ENCODE results near the gene CDC7.
"Not testable (repeated sequence)": the region's sequence is repeated elsewhere in the genome, so short reads cannot be mapped to it uniquely, and the experiment has no call there.

CDC7 gene

GRCh38 chr1:91511386-91511785 lies 10.7 kb downstream of the CDC7 start:
- no peak for DNase-seq (ENCODE audit: low read depth)

DNA sequence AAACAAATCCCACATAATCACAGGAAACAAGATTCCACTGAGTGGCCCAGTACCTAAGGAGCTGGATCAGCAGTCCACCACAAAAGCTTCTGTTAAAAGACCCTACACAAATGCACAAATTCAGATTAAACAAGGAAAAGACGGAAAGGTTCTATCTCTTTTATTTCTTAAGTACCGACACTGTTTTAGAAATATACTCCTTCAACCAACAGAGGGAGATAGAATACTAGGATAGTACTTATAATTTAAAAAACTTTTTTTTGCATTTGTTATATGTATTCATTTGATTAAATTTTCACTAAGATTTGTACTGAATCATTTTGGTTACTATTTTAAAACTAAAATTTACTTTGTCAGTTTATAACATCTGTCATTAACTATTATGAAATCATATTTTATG lies 12.5 kb downstream of the CDC7 start:
- DNase-seq (ENCODE audit: low read depth) = no peak

GRCh38 chr1:91513706-91514105 lies 13.1 kb downstream of the CDC7 start:
- no peak for DNase-seq (ENCODE audit: low read depth)

DNA sequence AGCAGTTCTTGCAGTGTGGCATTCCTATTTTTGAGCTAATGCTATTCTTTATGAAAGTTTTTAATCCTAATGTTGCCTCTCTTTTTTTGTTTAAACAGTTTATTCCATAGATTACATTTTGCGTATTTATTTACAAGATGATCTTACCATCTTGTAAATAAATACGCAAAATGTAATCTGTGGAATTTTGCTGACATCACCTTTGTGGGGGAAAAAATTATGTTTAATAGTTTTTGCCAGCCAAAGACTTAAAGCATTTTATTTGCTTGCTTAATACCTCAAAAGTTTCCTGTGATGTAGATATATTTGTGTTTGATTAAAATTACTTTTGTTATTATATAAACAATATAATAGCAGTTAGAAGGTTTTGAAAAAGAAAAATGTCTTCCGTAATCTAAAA lies 15.3 kb downstream of the CDC7 start:
- no peak for DNase-seq (ENCODE audit: low read depth)

DNA sequence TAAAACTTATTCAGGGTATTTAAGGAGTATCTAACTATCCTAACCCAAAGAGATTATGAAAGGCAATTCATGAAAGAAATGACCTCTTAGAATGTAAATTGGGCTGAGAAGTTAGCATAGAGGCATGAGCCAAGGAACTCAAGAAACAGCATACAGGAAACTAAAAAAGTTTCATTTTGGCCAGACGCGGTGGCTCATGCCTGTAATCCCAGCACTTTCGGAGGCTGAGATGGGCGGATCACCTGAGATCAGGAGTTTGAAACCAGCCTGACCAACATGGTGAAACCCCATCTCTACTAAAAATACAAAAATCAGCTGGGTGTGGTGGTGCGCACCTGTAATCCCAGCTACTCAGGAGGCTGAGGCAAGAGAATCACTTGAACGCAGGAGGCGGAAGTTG lies 16.0 kb downstream of the CDC7 start:
- DNase-seq (ENCODE audit: low read depth) = not testable (repeated sequence)

- DNase-seq (ENCODE audit: low read depth) = not testable (repeated sequence)
Observed at GRCh38 chr1:91519167-91519566, 18.5 kb downstream of the CDC7 start.

- no peak for DNase-seq (ENCODE audit: low read depth)
Observed at GRCh38 chr1:91520942-91521507, 20.4 kb downstream of the CDC7 start.

DNA sequence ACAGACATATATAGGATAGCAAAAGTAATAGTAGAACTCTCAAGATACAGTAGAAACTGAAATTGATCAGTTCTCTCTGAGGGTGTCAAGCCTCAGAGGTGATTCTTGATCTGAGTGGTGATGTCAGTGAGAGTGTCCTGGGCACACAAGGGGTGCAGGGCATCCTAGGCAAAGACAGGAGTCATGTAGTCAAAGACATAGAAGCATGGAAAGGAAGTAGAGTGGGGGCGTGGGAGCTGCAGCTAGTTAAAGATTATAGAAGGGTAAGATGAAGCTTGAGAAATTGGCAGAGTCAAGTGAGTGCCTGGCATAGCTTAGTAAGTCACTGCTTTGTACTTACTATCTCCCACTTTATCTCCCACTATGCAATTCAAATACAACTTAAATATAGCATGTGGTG lies 22.8 kb downstream of the CDC7 start:
- DNase-seq (ENCODE audit: low read depth) = no peak

DNA sequence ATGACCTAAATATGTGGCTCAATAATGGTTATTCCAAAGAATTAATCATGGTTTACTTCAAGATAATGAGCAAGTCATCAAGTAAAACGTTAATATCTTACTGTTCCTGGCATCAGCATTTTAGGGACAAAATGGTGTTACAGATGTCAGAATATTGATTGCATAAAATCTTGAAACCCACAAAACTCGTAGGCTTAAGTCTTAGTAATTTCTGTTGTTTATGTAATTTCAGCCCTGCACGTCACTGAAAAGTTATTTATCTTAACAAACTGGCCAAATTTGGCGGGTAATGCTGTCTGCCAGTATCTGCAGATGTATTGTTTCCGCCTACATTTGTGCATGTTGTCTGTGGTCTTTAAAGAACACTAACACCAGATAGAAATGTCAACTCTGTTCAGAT lies 25.8 kb downstream of the CDC7 start:
- DNase-seq (ENCODE audit: low read depth) = no peak

GRCh38 chr1:91527266-91527765 lies 26.7 kb downstream of the CDC7 start:
- DNase-seq (ENCODE audit: low read depth) = no peak

GRCh38 chr1:91527781-91528180 lies 27.1 kb downstream of the CDC7 start:
- DNase-seq (ENCODE audit: low read depth) = no peak

- no peak for DNase-seq (ENCODE audit: low read depth)
Observed at GRCh38 chr1:91529856-91530255, 29.2 kb downstream of the CDC7 start.

GRCh38 chr1:91533361-91534024 lies 32.8 kb downstream of the CDC7 start:
- DNase-seq (ENCODE audit: low read depth) = no peak

DNA sequence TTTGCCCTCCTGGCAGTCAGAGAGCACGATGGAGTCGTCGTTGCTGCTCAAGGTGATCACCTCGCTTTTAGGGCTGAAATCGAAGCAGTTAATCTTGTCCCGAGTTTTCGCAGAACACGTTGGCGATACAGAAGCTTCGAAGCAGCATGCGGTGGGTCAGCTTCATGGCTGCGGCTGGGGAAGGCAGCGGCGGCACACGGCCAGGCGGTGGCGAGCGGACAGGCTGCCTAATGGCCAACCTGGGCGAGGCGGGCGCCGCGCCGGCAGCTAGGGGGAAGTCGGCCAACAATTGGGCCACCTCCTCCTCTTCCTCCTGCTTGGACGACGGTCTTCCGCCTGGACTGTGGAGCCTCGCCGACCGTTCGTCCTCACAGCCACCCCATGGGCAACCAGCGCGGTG lies 34.8 kb downstream of the CDC7 start:
- DNase-seq (ENCODE audit: low read depth) = no peak

DNA sequence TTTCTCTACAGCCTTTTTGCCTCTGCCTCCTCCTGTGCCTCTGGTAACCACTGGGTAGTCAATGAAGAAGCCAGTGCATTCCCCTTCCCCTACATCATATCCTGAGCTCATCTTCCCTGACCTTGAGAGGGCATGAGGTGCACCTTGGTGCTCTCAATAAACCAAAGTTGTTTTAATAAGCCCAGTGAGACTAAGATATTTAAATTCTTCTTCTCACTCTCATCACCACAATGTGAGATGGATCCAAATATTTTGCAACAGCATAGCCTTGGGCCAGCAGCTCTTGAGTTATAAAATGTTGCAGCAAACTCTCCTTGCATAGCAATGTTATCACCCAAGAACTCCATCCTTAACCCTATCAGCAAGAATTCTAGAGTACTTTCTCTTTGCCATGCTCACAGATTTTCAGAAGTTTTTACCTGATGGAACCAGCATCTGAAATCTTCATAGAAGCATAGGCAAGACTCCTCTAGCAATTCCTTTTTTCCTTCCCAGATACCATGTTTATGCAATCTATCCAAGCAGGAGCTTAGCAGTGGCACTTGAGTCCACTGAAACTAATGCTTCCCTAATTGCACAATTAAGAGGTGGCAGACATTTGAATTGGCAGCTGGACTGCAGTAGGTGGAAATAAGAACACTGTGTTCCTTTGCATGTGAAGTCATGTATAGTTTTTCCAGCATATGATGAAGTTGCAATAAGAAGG lies 36.8 kb downstream of the CDC7 start:
- DNase-seq (ENCODE audit: low read depth) = no peak

- no peak for DNase-seq (ENCODE audit: low read depth)
Observed at GRCh38 chr1:91537987-91538304, 37.3 kb downstream of the CDC7 start.

GRCh38 chr1:91540910-91541309 lies 40.3 kb downstream of the CDC7 start:
- no peak for DNase-seq (ENCODE audit: low read depth)

DNA sequence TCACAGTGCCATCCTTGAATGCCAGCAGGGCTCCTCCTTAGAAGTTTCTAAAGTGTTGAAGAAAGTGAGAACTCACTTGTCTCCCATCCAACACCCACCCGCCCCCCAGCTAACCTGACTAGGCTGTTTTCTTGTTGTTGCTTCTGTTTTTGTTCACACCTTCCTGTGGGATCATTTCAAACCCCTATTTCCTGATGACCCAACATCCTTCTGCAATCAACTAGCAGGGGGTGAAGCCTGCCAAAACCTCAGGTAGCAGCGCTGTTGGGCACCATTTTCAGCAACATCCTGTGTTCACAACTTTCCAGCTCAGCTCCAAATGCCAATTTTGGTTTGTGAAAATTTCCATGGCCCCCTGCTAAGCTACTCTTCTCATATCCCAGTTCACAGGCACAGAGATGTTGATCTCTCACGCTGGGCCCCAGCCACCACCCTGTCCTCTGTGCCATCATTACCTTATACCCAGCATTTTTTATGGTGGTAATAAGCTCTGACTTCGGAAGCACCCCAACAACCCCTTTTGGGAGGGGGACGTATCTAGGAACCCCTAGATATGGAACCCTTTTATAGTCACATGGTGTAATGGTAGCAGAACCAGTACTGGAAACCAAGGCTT lies 41.4 kb downstream of the CDC7 start:
- no peak for DNase-seq (ENCODE audit: low read depth)

GRCh38 chr1:91545506-91546300 lies 45.1 kb downstream of the CDC7 start:
- DNase-seq (ENCODE audit: low read depth) = no peak

GRCh38 chr1:91546301-91546581 lies 45.6 kb downstream of the CDC7 start:
- no peak for DNase-seq (ENCODE audit: low read depth)

- DNase-seq (ENCODE audit: low read depth) = no peak
Observed at GRCh38 chr1:91546876-91547275, 46.2 kb downstream of the CDC7 start.

DNA sequence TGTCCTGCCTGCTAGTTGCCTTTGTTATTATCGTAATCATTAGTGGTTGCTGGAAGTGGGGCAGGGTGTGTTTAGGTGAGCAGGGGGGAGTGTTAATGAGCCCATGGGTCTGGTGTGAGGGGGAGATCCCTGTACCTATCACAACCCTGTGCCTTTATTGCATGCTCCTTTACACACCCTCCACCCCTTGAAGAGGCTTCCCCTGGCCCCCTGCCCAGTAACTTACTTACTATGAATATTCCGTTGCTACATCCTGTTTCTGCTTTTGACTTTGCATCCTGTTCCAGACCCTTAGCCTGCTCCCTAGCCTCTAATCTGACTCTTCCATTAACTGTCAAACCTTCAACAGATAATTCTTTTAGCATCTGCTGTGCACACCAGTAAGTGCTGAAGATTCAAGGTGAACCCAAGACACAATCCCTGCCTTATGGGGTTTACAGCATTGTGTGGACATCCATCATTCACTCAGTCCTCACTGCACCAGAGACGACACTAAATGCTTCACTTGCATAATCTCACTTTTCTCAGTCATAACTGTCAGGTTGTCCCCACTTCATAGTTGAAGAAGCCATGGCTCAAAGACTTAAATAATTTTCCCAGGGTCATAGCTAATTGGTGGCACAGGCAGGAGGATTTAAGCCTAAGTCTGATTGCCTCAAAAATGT lies 47.9 kb downstream of the CDC7 start:
- DNase-seq (ENCODE audit: low read depth) = no peak

Data from CMK (cell line).